GM18868 (cell line): ENCODE measurements around the gene PLXNA2.

ENCODE experiments used
- ATAC-seq: cut with Tn5 transposase; IDR thresholded peaks from one replicate; pipeline ENCODE4 v1.9.1; 2021; ENCODE audit warnings: mild to moderate bottlenecking, moderate library complexity; ENCODE audit not compliant: unreplicated experiment

PLXNA2 gene

DNA sequence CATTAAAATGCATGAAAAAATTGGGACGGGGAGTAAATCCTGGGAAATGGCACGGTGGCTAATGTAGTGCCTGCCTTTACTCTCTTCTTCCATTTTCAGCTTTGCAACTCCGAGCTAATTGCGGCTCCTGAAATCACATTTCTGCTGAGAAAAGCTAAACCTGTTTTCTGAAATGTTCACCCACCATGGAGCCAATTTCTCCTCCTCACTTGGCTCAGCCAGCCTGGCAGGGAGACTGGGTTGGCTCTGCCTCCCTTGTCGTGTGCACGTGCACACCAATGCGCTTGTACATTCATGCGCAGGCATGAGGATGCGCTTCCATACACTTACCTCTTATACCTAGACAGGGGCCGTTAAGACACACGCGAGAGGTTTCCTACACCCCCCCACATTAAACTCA, 165.4 kb downstream of the PLXNA2 start:
- no peak for ATAC-seq

DNA sequence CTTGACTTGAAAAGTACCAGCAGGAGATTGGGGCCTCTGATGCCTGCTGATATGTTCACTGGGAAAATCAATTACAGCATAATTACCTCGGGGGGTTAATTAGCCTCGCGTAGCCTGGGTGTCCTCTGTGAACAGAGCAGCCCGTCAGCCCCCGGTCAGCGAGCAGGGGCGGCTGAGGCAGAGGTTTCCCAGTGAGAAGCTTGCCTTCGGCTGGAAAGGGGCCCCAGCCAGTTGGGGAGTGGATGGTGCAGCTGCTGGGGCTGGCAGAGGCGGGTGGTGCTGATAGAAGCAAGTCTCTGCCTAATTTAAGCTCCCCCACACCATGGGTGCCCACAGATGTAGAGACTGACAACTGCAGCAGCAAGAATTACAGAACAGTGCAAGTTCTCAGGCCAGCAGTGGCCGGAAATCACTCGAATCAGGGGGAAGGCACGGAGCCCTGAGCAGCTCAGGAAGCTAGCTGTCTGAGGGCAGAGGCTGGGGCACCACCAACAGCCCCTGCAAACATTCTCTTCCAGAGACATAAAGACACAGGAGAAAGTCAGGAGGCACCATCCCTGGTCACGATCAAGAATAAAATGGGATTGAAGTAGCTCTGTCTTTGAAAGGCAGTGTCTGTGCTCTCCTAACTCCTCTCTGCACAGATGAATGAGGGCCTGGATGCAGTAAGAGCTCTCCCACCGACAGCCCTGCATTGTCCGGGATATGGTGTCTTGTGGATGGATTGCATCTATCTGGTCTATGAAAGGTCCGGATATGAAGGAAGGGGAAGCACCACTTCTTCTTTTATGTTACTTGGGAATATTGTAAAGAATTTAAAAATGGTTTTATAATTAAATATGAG, 166.7 kb downstream of the PLXNA2 start:
- no peak for ATAC-seq

DNA sequence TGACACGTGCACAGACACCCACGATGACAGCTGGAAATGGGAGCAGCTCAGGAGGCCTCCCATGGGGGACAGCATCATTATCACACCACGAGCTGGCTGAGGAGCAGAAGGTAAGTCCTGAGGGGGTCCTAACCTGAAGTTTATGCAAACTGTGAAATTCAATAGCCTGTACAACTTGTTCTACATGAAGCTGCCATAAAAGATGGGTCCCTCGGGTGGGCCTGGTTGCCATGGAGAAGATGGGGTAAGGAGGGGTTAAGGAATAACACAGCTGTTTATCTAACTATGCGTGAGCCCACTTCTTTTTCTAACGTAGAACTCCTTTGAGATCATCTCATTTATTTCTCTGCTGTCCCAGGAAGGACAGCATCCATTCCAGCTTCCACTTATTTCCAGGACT, 169.8 kb downstream of the PLXNA2 start:
- no peak for ATAC-seq

GRCh38 chr1:208071435-208072031, 172.7 kb downstream of the PLXNA2 start:
- ATAC-seq: no peak

DNA sequence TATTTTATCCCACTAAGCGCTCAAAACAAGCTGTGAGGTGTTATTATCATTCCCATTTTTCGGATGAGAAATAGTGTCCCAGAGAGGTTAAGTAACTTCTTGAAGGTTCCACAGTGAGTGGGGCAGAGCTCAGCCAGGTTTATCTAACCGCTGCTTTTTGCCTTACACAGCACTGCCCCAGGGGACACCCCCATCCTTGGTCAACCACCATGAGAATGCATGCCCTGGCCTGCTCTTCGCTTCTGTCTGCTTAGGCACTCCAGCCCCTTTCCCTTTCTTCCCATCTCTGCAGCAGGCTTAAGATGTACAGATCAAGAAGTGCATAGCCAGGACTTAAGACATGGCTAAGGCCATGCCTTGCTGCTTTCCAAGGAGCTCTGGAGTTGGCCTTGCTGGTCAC, 174.3 kb downstream of the PLXNA2 start:
- no peak for ATAC-seq

GRCh38 chr1:208069317-208069716, 174.9 kb downstream of the PLXNA2 start:
- no peak for ATAC-seq

GRCh38 chr1:208068908-208069307, 175.3 kb downstream of the PLXNA2 start:
- ATAC-seq: no peak

DNA sequence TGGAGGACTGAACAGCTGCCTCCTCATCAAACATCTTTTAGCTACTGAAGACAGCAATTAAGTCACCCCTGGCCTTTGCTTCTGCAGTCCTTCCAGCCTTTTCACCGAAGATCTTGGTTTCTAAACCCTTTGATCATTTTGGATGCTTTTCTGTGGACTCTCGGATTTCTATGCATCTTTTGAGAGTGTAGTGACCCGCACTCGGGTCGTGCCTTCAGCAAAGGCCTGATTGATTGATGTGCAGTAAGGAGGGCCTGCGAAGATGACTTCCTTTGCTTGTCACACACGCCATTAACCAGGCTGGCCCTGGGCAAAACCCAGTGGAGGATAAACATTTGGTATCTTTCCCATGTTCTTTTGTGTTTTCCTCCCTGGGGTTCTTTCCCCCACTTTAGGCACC, 175.8 kb downstream of the PLXNA2 start:
- ATAC-seq: no peak

DNA sequence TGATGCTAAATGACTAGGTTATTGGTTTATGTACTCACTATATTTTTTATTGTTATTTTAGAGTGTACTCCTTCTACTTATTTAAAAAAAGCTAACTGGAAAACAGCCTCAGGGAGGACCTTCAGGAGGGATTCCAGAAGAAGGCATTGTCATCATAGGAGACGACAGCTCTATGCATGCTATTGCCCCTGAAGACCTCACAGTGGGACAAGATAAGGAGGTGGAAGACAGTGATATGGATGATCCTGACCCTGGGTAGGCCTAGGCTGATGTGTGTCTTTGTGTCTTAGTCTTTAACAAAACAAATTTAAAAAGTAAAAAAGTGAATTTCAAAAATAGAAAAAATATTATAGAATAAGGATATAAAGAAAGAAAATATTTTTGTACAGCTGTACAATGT, 177.6 kb downstream of the PLXNA2 start:
- no peak for ATAC-seq

DNA sequence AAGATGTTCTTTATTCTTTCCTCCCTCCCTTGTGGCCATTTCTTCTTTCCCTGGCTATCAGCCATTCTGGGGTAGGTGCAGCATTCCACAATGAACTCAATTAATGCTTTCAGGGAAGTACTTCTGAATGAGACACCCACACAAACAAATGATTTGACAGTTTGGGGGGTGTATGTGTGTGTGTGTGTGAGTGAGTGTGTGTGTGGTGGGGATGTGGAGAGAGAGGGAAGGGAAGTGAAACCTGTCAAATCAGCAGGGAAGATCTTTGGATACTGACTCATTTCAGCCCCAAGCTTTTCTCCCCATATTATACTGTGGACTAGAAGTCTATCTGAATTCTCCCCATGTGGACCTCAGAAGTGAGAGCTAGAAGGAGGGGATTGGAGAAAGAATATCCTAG, 178.3 kb downstream of the PLXNA2 start:
- no peak for ATAC-seq

GRCh38 chr1:208061632-208062031, 182.6 kb downstream of the PLXNA2 start:
- no peak for ATAC-seq

DNA sequence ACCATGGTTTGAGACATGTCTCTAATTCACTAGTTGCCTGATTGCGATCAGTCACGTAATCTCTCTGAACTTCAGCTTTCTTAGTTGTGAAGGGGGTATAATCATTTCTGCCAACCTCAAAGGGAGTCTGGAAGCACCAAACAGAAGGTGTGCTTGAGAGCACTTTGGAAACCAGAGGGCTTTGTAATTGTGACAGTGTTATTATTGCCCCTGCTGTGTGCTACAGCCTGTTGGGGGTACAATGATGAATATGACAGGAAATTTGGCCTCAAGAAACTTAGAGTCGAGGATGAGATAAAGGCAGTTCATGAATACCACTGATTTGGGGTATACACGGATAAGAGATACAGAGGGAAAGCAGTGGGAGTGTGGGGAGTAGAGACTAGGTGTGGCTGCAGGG, 183.1 kb downstream of the PLXNA2 start:
- ATAC-seq: no peak

GRCh38 chr1:208060215-208060869, 183.8 kb downstream of the PLXNA2 start:
- ATAC-seq: no peak

GRCh38 chr1:208059409-208060001, 184.7 kb downstream of the PLXNA2 start:
- ATAC-seq: no peak

- no peak for ATAC-seq
Measured at GRCh38 chr1:208058756-208059155, 185.4 kb downstream of the PLXNA2 start.

- ATAC-seq: no peak
Measured at GRCh38 chr1:208058267-208058666, 185.9 kb downstream of the PLXNA2 start.

- no peak for ATAC-seq
Measured at GRCh38 chr1:208057056-208057455, 187.1 kb downstream of the PLXNA2 start.

GRCh38 chr1:208055535-208055934, 188.6 kb downstream of the PLXNA2 start:
- ATAC-seq: no peak

DNA sequence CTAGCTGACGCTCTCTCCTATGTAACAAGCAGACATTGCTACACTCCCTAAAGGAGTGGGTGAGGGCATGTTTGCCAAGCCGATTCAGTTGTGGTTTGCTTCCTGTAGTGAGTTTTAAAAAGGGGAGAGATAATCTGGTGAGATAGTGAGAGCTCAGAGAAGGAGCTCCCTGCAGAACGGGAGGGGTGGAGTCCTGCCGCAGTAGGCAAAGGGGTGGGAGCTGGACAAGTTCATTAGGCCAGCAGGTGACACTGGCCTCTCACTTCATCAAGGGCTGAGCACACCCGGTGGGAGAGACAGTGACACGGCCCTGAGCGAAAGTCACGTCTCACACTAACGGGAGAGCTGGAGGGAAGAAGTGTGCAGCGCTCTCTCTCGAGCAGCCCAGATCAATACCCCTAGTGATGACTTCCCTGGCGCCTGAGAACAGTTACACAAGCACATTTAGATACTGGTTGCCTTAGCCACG, 189.2 kb downstream of the PLXNA2 start:
- ATAC-seq: no peak

GRCh38 chr1:208054485-208054884, 189.7 kb downstream of the PLXNA2 start:
- no peak for ATAC-seq

DNA sequence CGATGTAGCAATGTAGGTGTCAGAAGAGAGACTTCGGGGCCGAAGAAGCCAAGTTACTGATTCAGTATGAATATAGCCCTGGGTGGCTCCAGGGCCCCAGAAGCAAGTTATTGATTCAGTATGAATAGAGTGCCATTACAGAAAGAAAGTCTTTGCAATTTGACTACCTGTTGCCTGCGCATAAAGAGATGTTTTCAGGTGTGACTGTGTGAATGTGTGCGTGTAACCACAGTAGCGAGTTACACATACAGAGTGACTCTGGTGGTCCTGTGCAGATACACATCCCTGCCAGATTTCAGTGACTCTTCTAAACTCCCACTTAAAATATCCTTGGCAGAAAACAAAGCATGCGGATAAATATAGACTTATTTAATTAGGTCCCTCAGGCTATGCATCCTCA, 190.5 kb downstream of the PLXNA2 start:
- ATAC-seq: no peak
